HG03442 (cell line): ENCODE data around the gene KRT76.

Experiments used
- ATAC-seq: cut with Tn5 transposase; IDR thresholded peaks from one replicate; pipeline ENCODE4 v1.9.1; 2021; ENCODE audit warnings: mild to moderate bottlenecking, moderate library complexity; ENCODE audit not compliant: unreplicated experiment

KRT76 gene

DNA sequence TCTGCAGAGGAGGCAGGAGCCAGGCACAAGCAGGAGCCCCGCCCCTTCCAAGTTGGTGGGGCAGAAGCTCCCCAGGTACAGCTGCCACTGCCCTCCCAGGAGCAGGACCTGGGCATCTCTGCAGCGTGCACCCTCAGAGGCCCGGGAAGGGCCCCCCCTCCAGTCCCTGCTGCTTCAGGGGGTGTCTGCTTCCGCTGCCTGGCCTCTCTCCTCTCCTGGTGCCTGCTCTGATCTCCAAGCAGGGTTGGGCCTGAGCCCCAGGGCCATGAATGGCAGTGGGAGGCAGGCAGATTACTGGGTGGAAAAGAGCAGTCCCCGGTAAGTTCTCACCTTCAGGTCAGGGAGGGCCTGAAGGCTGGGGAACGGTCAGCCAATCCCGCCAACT is 35.0 kb downstream of the KRT76 start:
- no peak for ATAC-seq

DNA sequence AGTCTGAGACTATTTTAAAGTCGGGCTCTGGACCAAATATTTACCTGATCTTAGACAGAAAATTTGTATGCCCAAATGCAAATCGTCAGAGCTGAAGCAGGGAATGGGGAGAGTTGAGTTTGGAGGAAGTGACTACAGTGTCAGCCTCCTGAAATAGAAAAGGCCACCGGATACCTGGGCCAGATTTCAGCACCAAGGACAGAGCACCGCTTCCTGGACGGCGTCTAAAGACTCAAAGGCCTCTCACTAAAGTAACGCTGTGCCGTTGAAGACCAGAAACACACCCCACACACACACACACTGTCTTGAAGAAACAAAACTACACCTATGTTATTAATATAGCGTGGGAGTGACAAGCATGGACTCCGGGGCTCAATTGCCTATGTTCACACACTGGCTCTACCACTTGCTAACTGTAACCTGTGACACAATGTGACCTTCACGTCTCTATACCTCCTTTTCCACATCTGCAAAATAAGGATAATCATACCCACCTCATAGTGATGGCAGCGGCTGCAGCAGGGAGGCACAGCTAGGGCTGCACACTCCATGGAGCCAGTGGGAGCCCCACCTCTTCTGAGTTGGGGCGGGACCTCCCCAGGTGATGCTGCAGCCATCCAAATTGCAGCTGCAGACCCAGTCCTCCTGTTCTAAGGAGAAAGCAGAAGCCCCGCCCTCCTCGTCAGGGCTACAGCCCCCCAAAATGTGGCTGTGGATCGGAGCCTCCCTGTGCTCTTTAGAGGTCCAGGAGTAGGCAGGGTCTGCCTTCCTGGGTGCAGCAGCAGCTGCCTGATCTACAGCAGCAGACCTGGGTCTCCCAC is 35.6 kb downstream of the KRT76 start:
- no peak for ATAC-seq

DNA sequence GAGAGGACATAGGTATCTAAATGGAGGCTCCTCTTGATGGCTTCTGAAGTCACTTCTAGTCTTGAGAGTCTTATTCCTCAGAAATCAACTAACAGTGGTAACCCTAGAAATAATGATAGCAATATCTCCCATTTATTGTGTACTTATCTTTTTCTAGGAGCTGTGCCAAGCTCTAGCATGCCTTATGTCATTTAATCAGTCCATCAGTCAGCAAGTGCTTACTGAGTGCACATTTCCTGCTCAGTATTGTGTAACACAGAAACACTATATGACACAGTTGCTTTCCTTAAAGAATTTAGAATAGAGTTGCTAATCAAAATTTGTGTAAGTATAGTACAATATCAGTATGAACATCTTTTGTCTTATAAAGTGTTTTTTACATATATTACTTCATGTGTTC is 36.6 kb downstream of the KRT76 start:
- ATAC-seq: no peak

DNA sequence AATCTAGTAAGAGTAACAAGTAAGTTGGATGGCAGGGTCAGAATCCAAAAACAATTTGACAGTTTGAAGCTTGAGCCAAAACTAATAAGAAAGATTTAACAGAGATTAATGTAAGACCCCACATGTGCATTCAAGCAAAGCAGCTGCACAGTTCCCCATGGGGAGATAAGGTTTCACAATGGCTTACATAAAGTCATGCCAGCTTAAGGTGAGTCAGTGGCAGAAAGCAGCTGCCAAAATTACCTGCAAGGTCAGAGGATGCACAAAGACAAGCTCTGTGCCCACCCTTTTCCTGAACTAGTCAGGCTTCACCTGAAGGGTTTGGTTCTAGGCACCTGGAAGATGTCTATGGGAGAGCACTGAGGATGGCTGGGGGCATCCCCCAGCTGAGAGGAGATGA is 37.2 kb downstream of the KRT76 start:
- ATAC-seq: no peak

DNA sequence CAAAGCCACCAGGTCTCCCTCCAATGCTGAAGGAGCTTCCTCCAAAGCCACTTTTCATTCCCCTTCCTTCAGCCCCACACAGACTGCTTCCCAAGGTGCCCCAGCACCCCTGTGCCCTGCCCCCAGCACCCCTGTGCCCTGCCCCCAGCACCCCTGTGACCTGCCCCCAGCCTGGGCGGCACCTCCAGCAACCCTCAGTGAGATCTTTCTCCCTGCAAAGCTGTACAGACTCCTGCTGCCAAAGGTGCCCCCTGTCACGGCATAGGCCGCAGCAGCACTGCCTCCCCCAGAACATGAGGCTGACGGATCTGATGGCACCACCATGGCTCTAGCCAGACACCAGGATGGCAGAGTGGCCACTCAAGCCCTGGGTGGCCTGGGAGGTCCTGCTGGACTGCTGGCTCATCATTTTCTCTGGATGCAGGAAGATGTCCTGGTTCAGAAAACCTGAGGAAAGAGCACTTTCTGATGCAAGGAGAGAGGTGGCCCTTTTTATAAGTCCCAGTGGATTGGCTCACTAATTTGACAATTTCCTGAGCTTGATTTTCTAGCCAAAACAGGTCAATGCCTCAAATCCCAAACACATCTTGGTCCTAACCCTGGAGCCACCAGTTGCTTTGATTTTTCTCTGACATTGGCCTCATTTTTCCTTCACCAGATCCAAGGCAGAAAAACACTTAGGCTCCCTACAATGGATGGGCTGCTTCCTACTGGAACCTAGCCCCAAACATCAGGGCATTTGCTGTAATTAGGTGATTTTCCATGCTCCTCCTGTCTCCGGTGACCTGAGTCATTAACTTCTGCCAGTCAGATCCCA is 41.1 kb downstream of the KRT76 start:
- no peak for ATAC-seq

DNA sequence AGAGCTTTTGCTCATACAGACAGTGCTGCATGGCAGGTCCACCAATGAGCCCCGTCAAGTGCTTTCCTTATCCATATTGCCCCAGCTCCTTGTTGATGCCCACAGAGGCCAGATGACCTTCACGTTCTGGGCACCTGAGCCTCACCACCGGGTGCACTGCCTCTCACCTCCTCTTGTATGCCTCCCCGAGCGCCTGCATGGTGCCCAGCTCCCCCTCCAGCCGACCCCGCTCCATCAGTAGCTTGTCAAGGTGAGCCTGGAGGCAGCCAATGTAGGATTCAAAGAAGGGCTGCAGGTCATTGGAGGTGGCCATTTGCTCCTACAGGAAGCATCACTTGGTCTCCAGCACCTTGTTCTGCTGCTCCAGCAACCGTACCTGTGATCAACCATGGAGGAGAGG is 42.0 kb downstream of the KRT76 start:
- ATAC-seq: no peak

DNA sequence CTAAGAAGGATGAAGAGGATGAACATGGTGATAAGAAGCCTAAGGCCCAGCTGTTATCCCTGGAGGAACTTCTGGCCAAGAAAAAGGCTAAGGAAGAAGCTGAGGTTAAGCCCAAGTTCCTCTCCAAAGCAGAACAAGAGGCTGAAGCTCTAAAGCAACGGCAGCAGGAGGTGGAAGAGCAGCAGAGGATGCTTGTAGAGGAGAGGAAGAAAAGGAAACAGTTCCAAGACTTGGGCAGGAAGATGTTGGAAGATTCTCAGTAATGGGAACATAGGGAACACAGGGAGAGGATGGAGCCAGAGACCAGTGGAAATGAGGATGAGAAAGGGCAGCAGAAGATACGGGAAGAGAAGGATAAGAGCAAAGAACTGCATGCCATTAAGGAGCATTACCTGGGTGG is 46.4 kb downstream of the KRT76 start:
- ATAC-seq: no peak

DNA sequence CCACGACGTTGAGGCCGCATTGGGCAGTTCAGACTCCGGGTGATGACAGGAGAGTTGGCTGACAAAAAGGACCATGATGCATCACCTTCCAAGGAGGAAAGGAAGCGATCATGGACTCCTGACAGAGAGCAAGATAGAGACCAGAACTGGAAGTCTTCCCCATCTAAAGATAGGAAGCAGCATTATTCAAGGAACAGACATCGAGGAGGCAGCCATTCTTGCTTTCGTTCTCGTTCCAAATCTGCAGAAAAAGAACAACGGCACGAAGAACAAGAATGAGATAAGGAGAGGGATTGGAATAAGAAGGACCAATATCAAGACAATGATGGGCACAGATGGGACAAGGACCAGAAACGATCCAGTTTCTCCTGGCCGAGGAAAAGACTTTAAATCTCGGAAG is 46.8 kb downstream of the KRT76 start:
- ATAC-seq: no peak

DNA sequence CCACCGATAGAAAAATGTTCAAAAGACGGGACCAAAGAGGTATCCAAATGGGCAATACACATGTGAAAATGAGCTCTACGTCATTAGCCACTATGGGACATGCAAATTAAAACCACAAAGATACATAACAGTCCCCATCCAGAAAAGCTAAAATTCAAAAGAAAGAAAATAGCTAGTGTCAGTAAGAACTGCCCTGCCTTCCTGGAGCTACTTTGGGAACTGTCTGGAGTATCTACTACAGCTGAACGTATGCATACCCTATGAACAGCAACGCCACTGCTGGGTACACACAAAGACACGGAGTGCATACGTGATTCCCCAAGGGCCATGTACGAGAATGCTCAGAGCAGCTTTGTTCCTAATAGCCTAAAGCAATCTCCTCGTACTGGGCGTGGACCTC is 48.0 kb downstream of the KRT76 start:
- ATAC-seq: no peak

DNA sequence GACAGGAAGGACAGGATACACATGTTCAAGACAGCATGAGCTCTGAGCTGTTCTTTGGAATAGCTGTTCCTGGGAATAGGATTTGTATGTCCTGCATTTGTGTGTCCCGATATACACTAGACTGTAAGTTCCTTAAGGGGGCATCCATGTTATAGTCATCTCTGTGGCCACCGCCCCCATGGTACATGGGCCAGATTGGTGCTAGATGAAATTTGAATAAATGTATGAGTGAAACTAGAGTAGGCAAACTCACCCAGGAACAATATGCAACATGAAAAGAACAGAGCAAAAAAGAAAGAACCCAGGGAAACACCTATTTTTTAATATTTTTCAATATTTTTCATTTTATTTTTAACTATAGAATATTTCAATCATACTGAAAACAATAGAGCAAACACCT is 48.8 kb downstream of the KRT76 start:
- no peak for ATAC-seq

DNA sequence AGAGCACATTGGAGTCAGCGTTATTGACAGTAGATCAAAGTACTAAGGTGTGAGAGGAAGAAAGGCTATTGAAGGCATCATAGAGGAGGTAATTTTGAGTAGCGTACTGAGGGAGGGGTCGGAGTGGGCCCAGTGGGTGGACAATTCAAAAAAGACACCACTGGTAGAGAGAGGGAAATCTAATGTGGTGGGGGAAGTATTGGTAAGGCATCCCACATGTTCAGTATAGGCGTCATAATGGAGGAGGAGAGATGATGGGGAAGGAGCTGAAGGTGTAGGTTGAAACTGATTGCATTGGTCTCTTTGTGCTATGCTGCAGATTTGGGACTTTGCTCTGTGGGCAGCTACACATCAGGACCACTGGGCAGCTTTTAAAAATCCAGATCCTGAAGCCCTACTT is 50.1 kb downstream of the KRT76 start:
- ATAC-seq: no peak

DNA sequence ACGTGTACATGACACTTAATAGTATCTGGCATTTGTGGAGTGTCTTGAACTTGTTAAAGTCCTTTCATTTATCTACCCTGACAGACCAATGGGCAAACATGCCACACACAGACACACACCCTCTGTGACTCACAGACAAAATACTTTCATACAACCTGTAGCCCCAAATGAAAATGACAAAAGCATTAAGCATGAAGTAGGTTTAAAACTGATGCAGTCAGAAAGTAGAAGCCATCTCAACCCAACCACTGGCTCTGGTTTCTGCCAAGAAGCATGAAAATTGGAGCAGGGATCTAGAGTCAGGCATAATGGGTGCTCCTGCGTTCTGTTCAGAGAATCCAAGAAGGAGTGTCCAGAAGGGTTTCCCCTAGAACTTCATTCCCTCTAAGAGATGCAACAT is 50.7 kb downstream of the KRT76 start:
- ATAC-seq: no peak

DNA sequence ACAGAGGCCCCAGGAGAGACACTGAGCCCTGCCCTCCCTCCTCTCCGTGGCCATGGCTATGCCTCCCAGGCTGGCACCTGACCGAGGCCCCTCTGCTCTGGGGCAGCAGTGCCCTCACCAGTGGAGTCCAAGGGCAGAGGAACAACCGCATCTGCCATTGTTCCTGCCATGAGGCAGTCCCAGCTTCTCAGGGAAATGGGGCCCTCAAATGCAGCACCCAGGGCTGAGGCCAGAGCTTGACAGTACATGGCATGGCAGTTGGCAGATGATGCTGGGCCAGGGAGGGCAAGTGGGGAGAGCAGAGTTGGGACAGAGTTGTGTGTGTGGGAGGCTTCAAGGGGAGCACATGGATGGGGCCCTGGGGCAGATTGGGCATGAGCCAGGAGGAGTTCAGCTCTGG is 52.8 kb downstream of the KRT76 start:
- no peak for ATAC-seq

DNA sequence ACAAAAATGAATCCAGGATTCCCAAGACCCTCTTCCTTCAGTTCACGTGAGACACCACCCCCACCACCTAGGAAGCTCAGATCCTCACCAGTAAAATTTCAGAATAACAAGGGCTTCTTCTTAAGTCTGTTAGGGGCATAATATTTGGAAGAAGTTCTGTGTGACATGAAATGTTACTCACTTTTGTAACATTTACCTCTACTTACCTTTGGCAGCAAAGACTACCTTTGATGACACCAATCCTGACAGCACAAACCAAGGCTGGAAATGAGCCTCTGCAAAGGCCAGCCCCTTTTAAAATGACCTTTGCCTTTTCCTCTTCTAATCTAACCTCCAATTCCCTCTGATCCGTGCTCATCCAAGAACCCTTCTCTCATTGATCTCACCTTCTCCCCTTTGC is 54.5 kb downstream of the KRT76 start:
- ATAC-seq: no peak

DNA sequence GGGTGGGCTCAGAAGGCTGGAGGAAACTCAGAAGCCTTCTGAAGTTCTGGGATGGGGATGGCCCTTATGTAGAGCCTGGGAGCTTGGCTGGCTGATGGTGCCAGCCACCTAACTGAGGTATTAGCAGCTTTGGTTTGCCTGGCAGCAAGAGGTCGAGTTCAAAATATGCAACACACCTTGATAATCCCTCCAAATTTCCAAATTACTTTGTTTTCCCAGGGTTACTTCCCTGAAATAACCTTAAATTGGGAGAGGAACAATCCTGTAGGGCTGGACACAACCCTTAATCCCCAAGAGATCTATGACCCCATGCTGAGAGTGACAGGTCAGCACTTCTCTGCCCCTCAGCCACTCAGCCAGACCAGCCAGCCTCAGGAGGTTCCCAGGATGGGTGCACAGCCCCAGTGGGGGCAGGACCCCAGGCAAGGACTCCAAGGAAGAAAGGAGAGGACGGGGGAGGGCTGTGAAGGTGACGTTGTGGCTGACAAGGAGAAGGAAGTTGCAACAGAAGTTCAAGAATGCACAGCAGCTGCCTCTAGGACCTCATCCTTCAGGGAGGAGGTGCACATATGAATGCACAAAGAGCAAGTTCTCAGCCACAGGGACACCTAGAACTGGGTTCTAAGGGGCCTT is 55.2 kb downstream of the KRT76 start:
- no peak for ATAC-seq

DNA sequence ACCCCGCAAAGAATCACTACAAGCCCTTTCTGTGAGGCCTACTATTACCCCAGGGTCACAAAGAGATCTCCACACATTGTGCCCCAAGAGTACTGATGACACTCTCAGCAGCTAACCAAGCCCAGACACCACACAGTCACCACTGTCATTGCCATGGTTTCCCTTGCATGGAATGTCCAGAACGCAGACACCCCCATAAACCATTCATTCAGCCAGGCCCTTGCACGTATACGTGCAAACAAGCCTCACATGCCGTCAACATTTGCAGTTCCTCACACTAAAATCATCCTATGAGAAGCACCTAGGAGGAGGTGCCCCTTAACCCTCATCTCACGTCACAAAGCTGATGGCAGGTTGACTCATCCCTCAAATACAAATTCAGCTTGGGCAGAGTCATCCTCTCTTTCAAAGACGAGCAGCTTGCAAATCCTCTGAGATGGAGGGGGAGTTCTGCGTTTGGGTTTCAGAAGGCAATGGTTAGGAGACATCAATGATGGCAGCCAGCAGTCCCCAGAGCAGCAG is 56.7 kb downstream of the KRT76 start:
- ATAC-seq: no peak
